ENCODE results near the gene SH3PXD2B. TPM values are rescaled to one million over a fixed set of nuclear protein-coding genes. Genes with fewer than 3 reads are reported as not detected.

SH3PXD2B gene
- total RNA-seq, 1 experiment from 2014 or later, result 27.5 TPM

- Histone ChIP-seq H3K9me3 (ENCODE audit: control insufficient read depth in 1 of 2, insufficient read depth in 1 of 2, low read depth in 1 of 2, low read length in 2 of 2) (no peaks in the 10 kb centered on the region), H3K4me3 (replicated peaks in 1 of 2; ENCODE audit: low read depth in 1 of 2, low read length in 2 of 2) (no peak overlapping the region), H3K9me2 (ENCODE audit: insufficient read depth) (no peaks in the 10 kb centered on the region), H3K4me1 (ENCODE audit: control insufficient read depth in 1 of 2, insufficient read depth in 2 of 2, low read length in 2 of 2) (no peaks in the 10 kb centered on the region), H3K4me2 (ENCODE audit: low read length) (no peak overlapping the region), H3K27me3 (ENCODE audit: insufficient read depth, low read length) (no peaks in the 10 kb centered on the region), H3K79me2 (ENCODE audit: insufficient read depth, low read length) (no peaks in the 10 kb centered on the region), H2AFZ (ENCODE audit: low read depth, low read length, poor library complexity, severe bottlenecking) (no peak overlapping the region), H3K27ac (ENCODE audit: low read depth, low read length) (no peak overlapping the region), H3K36me3 (ENCODE audit: control insufficient read depth in 1 of 2, insufficient read depth in 2 of 2, low read length in 2 of 2) (no peaks in the 10 kb centered on the region), H4K20me1 (ENCODE audit: insufficient read depth) (no peaks in the 10 kb centered on the region), H3K9ac (ENCODE audit: low read length) (no peak overlapping the region)
- DNase-seq (ENCODE audit: low read depth, low spot score), result no peak
- TF ChIP-seq EZH2 (IDR thresholded peaks at IDR 0.05) (no peak), ATF3 (IDR thresholded peaks at IDR 0.05) (no peak), YY1 (IDR thresholded peaks at IDR 0.05; ENCODE audit: extremely low read depth, insufficient replicate concordance, low read depth, low read length) (no peak)
- ChIA-PET POLR2A (no interaction called here), RAD21 (ENCODE audit: low non-redundant PET in 1 of 2, low total read pairs in 2 of 2, uncharacterized antibody in 2 of 2, unreplicated experiment in 2 of 2) (no interaction called here), CTCF (interaction anchor here (1.2 to 2.3 kb wide), 3 partner anchors 12 to 223 kb away, joined by 3 to 12 read pairs (median 4); no protein-coding TSS in a partner anchor)
- BruUV-seq (replicated peaks), result no TSS peak
- intact Hi-C loops (cut with micrococcal nuclease), result loop anchor here (10.0 kb wide), 1 partner anchor 461 kb away; no protein-coding TSS in a partner anchor
- ATAC-seq, result no peak
Measured at GRCh38 chr5:172474293-172474692, 20.0 kb upstream of the SH3PXD2B start.

GRCh38 chr5:172473427-172473826 is 19.1 kb upstream of the SH3PXD2B start:
- H3K27ac ChIP-seq (ENCODE audit: low read depth, low read length), result no peak overlapping the region
- H3K36me3 ChIP-seq (ENCODE audit: control insufficient read depth in 1 of 2, insufficient read depth in 2 of 2, low read length in 2 of 2), result no peaks in the 10 kb centered on the region
- intact Hi-C loops (cut with micrococcal nuclease), result loop anchor here (10.0 kb wide), 1 partner anchor 461 kb away; no protein-coding TSS in a partner anchor
- ATAC-seq (no peak), DNase-seq (ENCODE audit: low read depth, low spot score) (no peak)
- no peaks in the 10 kb centered on the region for H3K27me3 ChIP-seq (ENCODE audit: insufficient read depth, low read length)
- H3K4me2 ChIP-seq (ENCODE audit: low read length), result no peak overlapping the region
- no peak overlapping the region for H2AFZ ChIP-seq (ENCODE audit: low read depth, low read length, poor library complexity, severe bottlenecking)
- no peaks in the 10 kb centered on the region for H3K9me2 ChIP-seq (ENCODE audit: insufficient read depth)
- POLR2A ChIA-PET, result no interaction called here
- no TSS peak for BruUV-seq (replicated peaks)
- no peak overlapping the region for H3K4me3 ChIP-seq (replicated peaks in 1 of 2; ENCODE audit: low read depth in 1 of 2, low read length in 2 of 2)
- no peaks in the 10 kb centered on the region for H3K9me3 ChIP-seq (ENCODE audit: control insufficient read depth in 1 of 2, insufficient read depth in 1 of 2, low read depth in 1 of 2, low read length in 2 of 2)
- RAD21 ChIA-PET (ENCODE audit: low non-redundant PET in 1 of 2, low total read pairs in 2 of 2, uncharacterized antibody in 2 of 2, unreplicated experiment in 2 of 2), result no interaction called here
- no peaks in the 10 kb centered on the region for H4K20me1 ChIP-seq (ENCODE audit: insufficient read depth)
- no peak overlapping the region for H3K9ac ChIP-seq (ENCODE audit: low read length)
- CTCF ChIA-PET, result interaction anchor here (2.3 kb wide), 1 partner anchor 11 kb away, joined by 12 read pairs; no protein-coding TSS in a partner anchor
- no peaks in the 10 kb centered on the region for H3K4me1 ChIP-seq (ENCODE audit: control insufficient read depth in 1 of 2, insufficient read depth in 2 of 2, low read length in 2 of 2)
- no peaks in the 10 kb centered on the region for H3K79me2 ChIP-seq (ENCODE audit: insufficient read depth, low read length)
- no peak for TF ChIP-seq CBX3 (IDR thresholded peaks at IDR 0.05; ENCODE audit: low read depth)
- no peak for TF ChIP-seq TCF7L2 (IDR thresholded peaks at IDR 0.05; ENCODE audit: borderline replicate concordance, extremely low read depth, insufficient read depth, insufficient read length)
- no peak for TF ChIP-seq FOSL1 (IDR thresholded peaks at IDR 0.05; ENCODE audit: low read depth)
- no peak for TF ChIP-seq ELF1 (IDR thresholded peaks at IDR 0.05; ENCODE audit: borderline replicate concordance, low read depth)
- TF ChIP-seq SRF (IDR thresholded peaks at IDR 0.05; ENCODE audit: low read depth), result no peak
- no peak for TF ChIP-seq CEBPB (IDR thresholded peaks at IDR 0.05; ENCODE audit: low read depth)
- TF ChIP-seq RAD21 (IDR thresholded peaks at IDR 0.05; ENCODE audit: low read depth), result no peak
- no peak for TF ChIP-seq MAX (IDR thresholded peaks at IDR 0.05)
- TF ChIP-seq EZH2 (IDR thresholded peaks at IDR 0.05), result no peak
- no peak for TF ChIP-seq REST (IDR thresholded peaks at IDR 0.05; ENCODE audit: low read depth)
- no peak for TF ChIP-seq ZBTB33 (IDR thresholded peaks at IDR 0.05; ENCODE audit: extremely low read depth, insufficient replicate concordance, low read length)
- no peak for TF ChIP-seq ATF3 (IDR thresholded peaks at IDR 0.05)
- TF ChIP-seq EGR1 (IDR thresholded peaks at IDR 0.05; ENCODE audit: low read depth), result no peak

Data from HCT116 (cell line).